ENCODE measurements around the gene OR7C2.
"Not testable (repeated sequence)": the region's sequence is repeated elsewhere in the genome, so short reads cannot be mapped to it uniquely, and the experiment has no call there.

OR7C2 gene

GRCh38 chr19:14941189-14941588 lies at the start of gene OR7C2:
TSS of gene OR7C2 (plus strand) at chr19:14941489. CDS start at chr19:14941489, 0 bp downstream.
- in situ Hi-C loops (cut with MboI; ENCODE audit: low sequenced_read_pairs), result no loop called here

GRCh38 chr19:14901675-14902260 lies 39.5 kb upstream of the OR7C2 start:
- in situ Hi-C loops (cut with MboI; ENCODE audit: low sequenced_read_pairs), result no loop called here

DNA sequence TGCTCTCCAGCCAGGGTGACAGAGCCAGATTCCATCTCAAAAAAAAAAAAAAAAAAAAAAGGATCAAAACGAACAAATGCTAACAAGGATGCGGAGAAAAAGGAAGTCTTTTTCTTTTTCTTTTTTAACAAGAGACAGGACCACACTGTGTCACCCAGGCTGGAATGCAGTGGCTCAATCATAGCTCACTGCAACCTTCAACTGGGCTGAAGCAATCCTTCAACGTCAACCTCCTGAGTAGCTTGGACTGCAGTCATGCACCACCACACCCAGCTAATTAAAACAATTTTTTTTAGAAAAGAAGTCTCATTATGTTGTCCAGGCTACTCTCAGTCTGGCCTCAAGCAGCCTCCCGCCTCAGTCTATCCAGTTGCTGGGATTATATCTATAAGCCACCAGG lies 34.6 kb upstream of the OR7C2 start:
- in situ Hi-C loops (cut with MboI; ENCODE audit: low sequenced_read_pairs), result no loop called here

DNA sequence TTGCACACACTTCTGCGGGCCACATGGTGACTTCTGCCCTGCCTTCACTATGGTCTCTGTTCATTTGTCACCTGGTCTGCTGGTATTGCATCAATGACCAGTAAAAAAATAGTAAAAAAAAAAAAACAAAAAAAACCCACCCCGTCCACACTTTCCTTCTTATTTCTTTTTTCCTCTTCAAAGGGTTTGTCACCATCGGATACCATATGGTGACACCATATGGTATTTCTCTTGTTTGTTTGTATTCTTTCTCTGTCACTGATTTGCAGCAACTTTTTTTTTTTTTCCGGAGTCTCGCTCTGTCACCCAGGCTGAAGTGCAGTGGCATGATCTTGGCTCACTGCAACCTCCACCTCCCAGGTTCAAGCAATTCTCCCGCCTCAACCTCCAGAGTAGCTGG lies 26.2 kb upstream of the OR7C2 start:
- in situ Hi-C loops (cut with MboI; ENCODE audit: low sequenced_read_pairs), result no loop called here

DNA sequence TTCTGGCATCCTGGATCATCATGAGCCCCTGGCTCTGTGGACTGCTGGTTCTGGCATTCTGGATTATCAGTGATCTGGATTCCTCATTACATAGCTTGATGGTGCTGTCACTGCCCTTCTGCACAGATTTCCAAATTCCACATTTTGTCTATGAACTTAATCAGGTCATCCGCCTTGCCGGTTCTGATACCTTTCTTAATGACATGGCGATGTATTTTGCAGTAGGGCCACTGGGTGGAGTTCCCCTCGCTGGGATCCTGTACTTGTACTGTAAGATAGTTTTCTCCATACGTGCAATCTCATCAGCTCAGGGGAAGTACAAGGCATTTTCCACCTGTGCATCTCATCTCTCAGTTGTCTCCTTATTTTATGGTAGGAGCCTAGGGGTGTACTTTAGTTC lies 24.4 kb upstream of the OR7C2 start:
- in situ Hi-C loops (cut with MboI; ENCODE audit: low sequenced_read_pairs), result no loop called here

GRCh38 chr19:14933506-14933905 lies 7.8 kb upstream of the OR7C2 start:
- in situ Hi-C loops (cut with MboI; ENCODE audit: low sequenced_read_pairs), result no loop called here

GRCh38 chr19:14940266-14940665 lies 1.0 kb upstream of the OR7C2 start:
- in situ Hi-C loops (cut with MboI; ENCODE audit: low sequenced_read_pairs), result no loop called here

DNA sequence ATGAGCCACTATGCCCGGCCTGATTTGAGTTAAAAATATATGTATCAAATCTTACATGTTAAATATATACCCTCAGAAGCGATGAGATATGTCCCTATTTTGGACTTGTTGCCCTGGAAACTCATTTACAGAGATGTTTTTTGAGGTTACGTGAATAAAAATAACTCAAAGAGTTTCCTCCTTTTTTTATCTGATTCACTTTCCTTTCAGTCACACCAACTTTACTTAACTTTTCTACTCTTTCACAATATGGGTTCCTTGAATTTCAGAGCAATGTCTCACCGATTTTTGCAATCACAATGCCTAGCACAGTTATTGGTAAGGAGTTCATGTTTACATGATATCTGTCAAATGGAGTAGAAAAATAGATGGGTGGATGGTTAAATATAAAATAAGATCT lies 2.3 kb downstream of the OR7C2 start:
- in situ Hi-C loops (cut with MboI; ENCODE audit: low sequenced_read_pairs), result no loop called here

DNA sequence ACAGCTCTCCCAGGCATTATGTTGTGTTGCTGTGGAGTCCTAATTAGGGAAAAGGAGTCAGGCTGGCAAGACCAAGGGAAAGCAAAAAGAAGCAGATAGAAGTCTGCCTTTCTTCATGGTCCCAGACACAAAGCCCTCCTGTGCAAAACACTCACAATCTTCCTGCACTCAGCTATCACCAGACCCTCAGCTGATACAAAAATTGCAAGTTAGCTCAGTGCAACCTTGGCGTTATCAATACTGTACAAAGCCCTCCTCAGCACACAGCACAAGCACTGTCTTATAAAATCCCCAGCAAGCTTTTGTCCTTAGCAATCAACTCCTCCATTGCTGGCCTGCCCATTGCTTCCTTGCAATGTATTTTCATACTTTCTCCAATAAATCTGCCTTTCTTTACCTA lies 3.2 kb downstream of the OR7C2 start:
- in situ Hi-C loops (cut with MboI; ENCODE audit: low sequenced_read_pairs), result no loop called here

GRCh38 chr19:14949413-14949812 lies 8.1 kb downstream of the OR7C2 start:
- in situ Hi-C loops (cut with MboI; ENCODE audit: low sequenced_read_pairs), result not testable (repeated sequence)

GRCh38 chr19:14949876-14950275 lies 8.6 kb downstream of the OR7C2 start:
- in situ Hi-C loops (cut with MboI; ENCODE audit: low sequenced_read_pairs), result no loop called here

DNA sequence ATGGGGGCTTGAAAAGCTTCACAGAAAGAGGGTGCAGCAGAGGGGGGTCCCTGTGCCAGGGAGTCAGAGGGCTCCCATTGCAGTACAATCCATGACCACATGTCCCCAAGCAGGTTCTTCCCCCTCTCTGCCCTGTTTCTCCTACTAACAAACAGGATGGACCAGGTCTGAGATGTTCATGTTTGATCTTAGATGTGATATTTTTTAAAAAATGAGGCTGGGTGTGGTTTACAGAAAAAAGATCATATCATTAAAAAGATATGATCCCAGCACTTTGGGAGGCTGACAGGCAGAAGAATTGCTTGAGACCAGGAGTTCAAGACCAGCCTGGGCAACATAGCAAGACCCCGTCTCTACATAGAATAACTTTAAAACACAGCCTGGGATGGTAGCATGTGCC lies 9.1 kb downstream of the OR7C2 start:
- in situ Hi-C loops (cut with MboI; ENCODE audit: low sequenced_read_pairs), result no loop called here

GRCh38 chr19:14952767-14953166 lies 11.5 kb downstream of the OR7C2 start:
- in situ Hi-C loops (cut with MboI; ENCODE audit: low sequenced_read_pairs), result no loop called here

GRCh38 chr19:14954071-14954655 lies 12.9 kb downstream of the OR7C2 start:
- in situ Hi-C loops (cut with MboI; ENCODE audit: low sequenced_read_pairs), result no loop called here

DNA sequence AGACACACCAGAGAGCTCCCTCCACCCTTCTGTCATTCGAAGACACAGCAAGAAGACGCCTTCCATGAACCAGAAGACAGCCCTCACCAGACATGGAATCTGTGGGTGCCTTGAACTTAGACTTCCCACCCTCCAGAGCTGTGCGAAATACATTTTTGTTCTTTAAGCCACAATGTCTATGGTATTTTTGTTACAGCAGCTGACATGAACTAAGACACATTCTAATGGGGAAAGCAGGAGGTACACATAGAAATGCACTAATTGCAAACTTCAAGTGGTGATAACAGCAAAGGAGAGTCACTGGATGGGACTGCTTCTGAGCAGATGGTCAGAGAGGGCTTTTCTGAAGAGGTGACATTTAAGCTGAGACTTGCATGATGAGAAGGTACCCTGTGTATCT lies 16.2 kb downstream of the OR7C2 start:
- in situ Hi-C loops (cut with MboI; ENCODE audit: low sequenced_read_pairs), result no loop called here

DNA sequence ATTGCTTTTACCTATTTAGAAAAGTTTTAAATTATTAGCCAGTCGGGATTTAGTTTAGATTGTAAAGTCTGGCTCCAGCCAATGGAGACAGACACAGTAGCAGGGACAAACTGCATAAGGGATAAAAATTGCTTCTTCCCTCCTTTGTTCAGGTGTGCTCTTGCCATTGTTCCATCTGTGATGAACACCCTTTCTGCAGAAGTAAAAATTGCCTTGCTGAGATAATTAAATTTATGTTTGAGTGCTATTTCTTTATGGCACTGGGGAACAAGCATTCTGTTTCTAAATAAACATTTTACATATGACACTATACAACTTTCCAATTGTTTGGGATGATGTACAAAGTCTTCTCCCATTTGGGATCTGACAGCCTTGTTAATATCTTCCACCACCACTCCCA lies 18.0 kb downstream of the OR7C2 start:
- in situ Hi-C loops (cut with MboI; ENCODE audit: low sequenced_read_pairs), result no loop called here

GRCh38 chr19:14961956-14962685 lies 20.8 kb downstream of the OR7C2 start:
- in situ Hi-C loops (cut with MboI; ENCODE audit: low sequenced_read_pairs), result no loop called here

DNA sequence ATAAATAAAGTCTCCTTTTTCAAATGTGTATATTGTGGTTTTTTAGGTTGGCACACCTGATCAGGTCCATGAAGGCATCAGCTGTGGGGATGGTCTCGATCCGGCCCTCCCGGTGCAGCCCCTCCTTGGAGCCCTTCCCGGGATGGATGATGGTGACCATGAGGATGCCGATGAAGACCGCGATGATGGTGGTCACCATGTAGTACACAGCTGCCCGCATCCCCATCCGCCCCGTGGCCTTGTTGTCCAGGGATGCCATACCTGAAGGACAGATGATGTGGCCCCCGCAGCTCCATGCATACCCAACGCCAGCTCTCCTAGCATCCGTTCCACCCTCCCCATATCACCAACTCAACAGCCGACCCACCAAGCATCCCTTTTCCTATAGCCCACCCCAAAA lies 27.0 kb downstream of the OR7C2 start:
- in situ Hi-C loops (cut with MboI; ENCODE audit: low sequenced_read_pairs), result no loop called here

DNA sequence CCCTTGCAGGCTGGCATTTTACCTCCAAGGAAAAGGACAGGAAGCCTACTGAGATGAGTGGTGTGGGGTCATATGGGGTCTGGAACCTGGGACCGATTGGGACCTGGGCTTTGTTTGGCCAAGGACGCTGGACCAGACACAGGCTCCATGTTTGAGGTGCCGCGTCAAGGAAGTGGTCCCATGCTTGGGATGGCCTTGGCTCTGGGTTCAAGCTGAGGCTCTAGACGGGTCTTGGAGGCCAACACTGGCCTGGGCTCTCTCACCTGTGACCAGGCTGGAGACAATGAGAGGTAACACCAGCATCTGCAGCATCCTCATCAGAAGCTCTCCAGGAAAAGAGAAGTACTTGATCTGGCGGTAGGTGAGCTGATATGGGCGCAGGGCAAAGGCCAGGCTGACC lies 30.2 kb downstream of the OR7C2 start:
- in situ Hi-C loops (cut with MboI; ENCODE audit: low sequenced_read_pairs), result no loop called here

GRCh38 chr19:14972676-14973075 lies 31.4 kb downstream of the OR7C2 start:
- in situ Hi-C loops (cut with MboI; ENCODE audit: low sequenced_read_pairs), result no loop called here

GRCh38 chr19:14974488-14974887 lies 33.2 kb downstream of the OR7C2 start:
- in situ Hi-C loops (cut with MboI; ENCODE audit: low sequenced_read_pairs), result no loop called here

- in situ Hi-C loops (cut with MboI; ENCODE audit: low sequenced_read_pairs), result no loop called here
These were observed 35.8 kb downstream of the OR7C2 start for GRCh38 chr19:14977128-14977527.
